Osteoblast (primary cell): ENCODE results near the gene NUDT6. TPM values are rescaled to one million over a fixed set of nuclear protein-coding genes. Genes with fewer than 3 reads are reported as not detected.
"Not testable (repeated sequence)": the region's sequence is repeated elsewhere in the genome, so short reads cannot be mapped to it uniquely, and the experiment has no call there.

Experiments used
- DNase-seq: peaks from one replicate; pipeline ENCODE4 v3.0.0; 2011; ENCODE audit warnings: low spot score, mixed read lengths; ENCODE audit not compliant: insufficient read length; ENCODE audit errors: missing footprints
- H2AFZ ChIP-seq: 2 replicates; pipeline ENCODE4 v1.6.0; 2011; ENCODE audit warnings: mild to moderate bottlenecking, low read length
- H3K27ac ChIP-seq: 2 replicates; pipeline ENCODE4 v1.5.1; 2011; ENCODE audit warnings: mild to moderate bottlenecking, low read depth, low read length, moderate library complexity
- H3K27me3 ChIP-seq: 2 replicates; pipeline ENCODE4 v1.6.0; 2012; ENCODE audit warnings: mild to moderate bottlenecking, control low read depth, inconsistent platforms, low read length, moderate library complexity; ENCODE audit not compliant: insufficient read depth
- H3K36me3 ChIP-seq: 2 replicates; pipeline ENCODE4 v1.5.1; 2011; ENCODE audit warnings: mild to moderate bottlenecking, low read length, control low read depth, moderate library complexity; ENCODE audit not compliant: insufficient read depth
- H3K4me1 ChIP-seq: 2 replicates; pipeline ENCODE4 v1.5.1; 2011; ENCODE audit warnings: mild to moderate bottlenecking, low read length, control low read depth, moderate library complexity; ENCODE audit not compliant: insufficient read depth
- H3K4me2 ChIP-seq: 2 replicates; pipeline ENCODE4 v1.6.0; 2011; ENCODE audit warnings: mild to moderate bottlenecking, low read length; ENCODE audit not compliant: insufficient read depth
- H3K4me3 ChIP-seq: fragments of 200-600 bp; sonication (generic); 3 replicates; pipeline ENCODE4 v1.5.1; 2012; ENCODE audit warnings: mild to moderate bottlenecking, low read length, inconsistent platforms; ENCODE audit not compliant: insufficient read depth
- H3K79me2 ChIP-seq: 2 replicates; pipeline ENCODE4 v1.6.0; 2012; ENCODE audit warnings: mild to moderate bottlenecking, low read length, control low read depth, inconsistent platforms; ENCODE audit not compliant: insufficient read depth
- H3K9me3 ChIP-seq: 2 replicates; pipeline ENCODE4 v1.5.1; 2011; ENCODE audit warnings: low read depth, low read length, control low read depth
- H4K20me1 ChIP-seq: 2 replicates; pipeline ENCODE4 v1.6.0; 2012; ENCODE audit warnings: mild to moderate bottlenecking, low read length, control low read depth; ENCODE audit not compliant: insufficient read depth
- CTCF ChIP-seq: IDR thresholded peaks from 2 replicates; pipeline ENCODE4 v1.5.1; 2011; ENCODE audit warnings: mild to moderate bottlenecking, low read depth, low read length, moderate library complexity; ENCODE audit errors: extremely low read depth
- total RNA-seq: library from RNA; depleted of rRNA; stranded (reverse); fragments of >200 nt; gene quantifications from 2 replicates; pipeline ENCODE4 v1.2.3, GENCODE V29; 2012

Gene NUDT6
- total RNA-seq, 1 donor = 6.2 TPM

DNA sequence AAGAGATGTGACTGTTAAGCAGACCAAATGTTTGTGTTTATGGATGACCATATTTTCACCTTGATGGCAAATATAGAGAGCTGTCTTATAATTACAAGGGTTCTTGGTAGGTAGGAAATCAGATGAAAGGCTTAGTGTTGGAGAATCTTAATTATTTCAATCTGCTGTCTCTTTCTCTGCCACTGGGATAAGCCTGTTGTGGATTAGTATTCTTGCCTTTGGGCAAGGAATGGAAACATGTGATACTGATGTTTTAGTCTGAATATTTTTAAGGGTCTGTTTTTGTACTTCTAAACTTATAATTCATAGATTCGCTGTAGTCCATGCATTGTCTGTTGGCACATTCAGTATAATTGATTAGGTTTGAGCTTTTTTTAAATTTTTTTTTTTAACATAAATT lies 23.7 kb upstream of the NUDT6 start:
- H2AFZ ChIP-seq = no peak overlapping the region
- no peak overlapping the region for H3K4me3 ChIP-seq
- TF ChIP-seq CTCF = no peak
- H3K4me2 ChIP-seq = no peak overlapping the region
- no peaks in the 10 kb centered on the region for H3K9me3 ChIP-seq
- no peaks in the 10 kb centered on the region for H3K27me3 ChIP-seq
- DNase-seq = no peak
- no peaks in the 10 kb centered on the region for H4K20me1 ChIP-seq
- no peaks in the 10 kb centered on the region for H3K79me2 ChIP-seq
- no peak overlapping the region for H3K27ac ChIP-seq
- no peaks in the 10 kb centered on the region for H3K4me1 ChIP-seq
- H3K36me3 ChIP-seq = peaks cover 28% of the 10 kb centered on the region

DNA sequence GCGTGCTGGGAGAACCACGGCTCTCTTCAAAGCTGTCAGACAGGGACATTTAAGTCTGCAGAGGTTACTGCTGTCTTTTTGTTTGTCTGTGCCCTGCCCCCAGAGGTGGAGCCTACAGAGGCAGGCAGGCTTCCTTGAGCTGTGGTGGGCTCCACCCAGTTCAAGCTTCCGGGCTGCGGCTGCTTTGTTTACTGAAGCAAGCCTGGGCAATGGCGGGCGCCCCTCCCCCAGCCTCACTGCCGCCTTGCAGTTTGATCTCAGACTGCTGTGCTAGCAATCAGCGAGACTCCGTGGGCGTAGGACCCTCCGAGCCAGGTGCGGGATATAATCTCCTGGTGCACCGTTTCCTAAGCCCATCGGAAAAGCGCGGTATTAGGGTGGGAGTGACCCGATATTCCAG lies 22.7 kb upstream of the NUDT6 start:
- H3K9me3 ChIP-seq, H3K27me3 ChIP-seq, H3K4me3 ChIP-seq, H3K79me2 ChIP-seq, H3K27ac ChIP-seq, DNase-seq, H3K4me2 ChIP-seq, H4K20me1 ChIP-seq, H3K4me1 ChIP-seq, H2AFZ ChIP-seq: not testable (repeated sequence)
- peaks cover 23% of the 10 kb centered on the region for H3K36me3 ChIP-seq

- no peaks in the 10 kb centered on the region for H3K4me1 ChIP-seq
- peaks cover 45% of the 10 kb centered on the region for H3K36me3 ChIP-seq
These were observed 10.4 kb upstream of the NUDT6 start for GRCh38 chr4:122932763-122933162.

DNA sequence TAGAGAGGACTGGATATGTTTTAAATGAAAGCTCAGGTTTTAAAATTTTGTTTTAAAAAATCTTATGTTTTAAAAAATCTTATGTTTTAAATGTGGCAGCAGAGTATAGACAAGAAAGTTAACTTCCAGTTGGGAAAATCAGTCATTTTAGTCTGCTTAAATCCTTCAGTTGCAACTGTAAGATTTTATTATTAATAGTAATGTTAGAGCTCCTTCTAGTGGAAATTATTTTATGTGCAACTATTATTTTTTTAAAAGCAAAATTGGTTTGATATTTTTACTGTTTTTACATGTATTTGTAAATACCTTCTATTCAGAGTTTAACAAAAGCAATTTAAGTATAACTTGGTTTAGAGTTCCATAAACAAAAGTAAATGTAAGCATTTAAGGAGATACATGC lies 8.5 kb upstream of the NUDT6 start:
- Histone ChIP-seq H3K4me3 (no peak overlapping the region), H4K20me1 (no peaks in the 10 kb centered on the region), H3K4me1 (no peaks in the 10 kb centered on the region), H2AFZ (no peak overlapping the region), H3K27ac (no peak overlapping the region), H3K4me2 (no peak overlapping the region), H3K79me2 (peaks cover 22% of the 10 kb centered on the region), H3K27me3 (no peaks in the 10 kb centered on the region), H3K36me3 (peaks cover 39% of the 10 kb centered on the region), H3K9me3 (no peaks in the 10 kb centered on the region)
- no peak for DNase-seq
- TF ChIP-seq CTCF = peak; percentile 64

More at GRCh38 chr4:122932763-122933162, 10.4 kb upstream of the NUDT6 start:
- no peak overlapping the region for H2AFZ ChIP-seq
- H3K4me2 ChIP-seq = no peak overlapping the region
- DNase-seq = no peak
- H3K27ac ChIP-seq = no peak overlapping the region
- no peaks in the 10 kb centered on the region for H4K20me1 ChIP-seq
- peaks cover 5% of the 10 kb centered on the region for H3K79me2 ChIP-seq
- H3K9me3 ChIP-seq = no peaks in the 10 kb centered on the region
- no peaks in the 10 kb centered on the region for H3K27me3 ChIP-seq
- no peak overlapping the region for H3K4me3 ChIP-seq
- TF ChIP-seq CTCF = no peak

DNA sequence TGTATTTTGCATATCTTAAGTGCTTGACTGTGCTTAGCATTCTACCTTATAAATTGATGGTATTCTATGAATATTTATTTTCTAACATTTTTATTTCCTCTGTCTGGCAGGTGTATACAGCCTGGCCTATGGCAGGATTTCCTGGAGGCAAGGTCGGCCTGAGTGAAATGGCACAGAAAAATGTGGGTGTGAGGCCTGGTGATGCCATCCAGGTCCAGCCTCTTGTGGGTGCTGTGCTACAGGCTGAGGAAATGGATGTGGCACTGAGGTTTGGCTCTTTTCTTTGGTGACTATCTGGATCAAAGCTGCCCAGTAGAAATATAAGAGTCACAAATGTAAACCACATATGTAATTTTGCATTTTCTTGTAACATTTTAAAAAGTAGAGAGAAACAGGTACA lies 6.5 kb upstream of the NUDT6 start:
- peaks cover 28% of the 10 kb centered on the region for H3K36me3 ChIP-seq
- H3K9me3 ChIP-seq = no peaks in the 10 kb centered on the region
- H3K4me1 ChIP-seq = peaks cover 6% of the 10 kb centered on the region
- no peak overlapping the region for H3K4me3 ChIP-seq
- no peaks in the 10 kb centered on the region for H3K27me3 ChIP-seq
- H3K4me2 ChIP-seq = no peak overlapping the region
- no peak for DNase-seq
- H3K27ac ChIP-seq = no peak overlapping the region
- H2AFZ ChIP-seq = no peak overlapping the region
- TF ChIP-seq CTCF = no peak
- peaks cover 41% of the 10 kb centered on the region for H3K79me2 ChIP-seq
- H4K20me1 ChIP-seq = no peaks in the 10 kb centered on the region
